HCT116 (cell line): ENCODE measurements around the gene ADGRG1.

Experiments
- EZH2 ChIP-seq: fragments of 200-600 bp; sonication (generic); IDR thresholded peaks from 2 replicates; pipeline ENCODE4 v1.6.1; 2017; ENCODE audit warnings: antibody characterized with exemption, mixed run types
- EZH2phosphoT487 ChIP-seq: fragments of 200-600 bp; IDR thresholded peaks from 2 replicates; pipeline ENCODE4 v1.6.1; 2018; ENCODE audit warnings: antibody characterized with exemption, borderline replicate concordance
- POLR2A ChIP-seq: IDR thresholded peaks from 2 replicates; pipeline ENCODE4 v1.7.0; 2011; ENCODE audit warnings: borderline replicate concordance; ENCODE audit not compliant: insufficient read depth, insufficient read length; ENCODE audit errors: extremely low read depth
- SIN3A ChIP-seq: IDR thresholded peaks from 2 replicates; pipeline ENCODE4 v1.6.1; 2012; ENCODE audit warnings: low read depth
- ZNF274 ChIP-seq: fragments of 200-500 bp; sonication (Bioruptor generic); IDR thresholded peaks from 2 replicates; pipeline ENCODE4 v1.6.1; 2014; ENCODE audit warnings: mild to moderate bottlenecking, low read depth, low read length, inconsistent platforms
- TF ChIP-seq, protein P1 (sequence below): IDR thresholded peaks from 2 replicates; pipeline ENCODE4 v1.6.1; 2012; ENCODE audit warnings: low read depth
- TF ChIP-seq, protein P2 (sequence below), 3 experiments: fragments of 200-600 bp in 1 of 3; sonication (generic) in 1 of 3; IDR thresholded peaks in 2 of 3; conservative IDR thresholded peaks in 1 of 3; 2 replicates each; pipeline ENCODE4 v1.5.1; 2012 to 2017; ENCODE audit warnings: low read depth in 2 of 3, low read length in 2 of 3, antibody characterized with exemption in 1 of 3, borderline replicate concordance in 1 of 3, control low read depth in 1 of 3, mild to moderate bottlenecking in 1 of 3, mixed read lengths in 1 of 3, mixed run types in 1 of 3, moderate library complexity in 1 of 3; ENCODE audit not compliant: insufficient read depth in 1 of 3

DNA sequence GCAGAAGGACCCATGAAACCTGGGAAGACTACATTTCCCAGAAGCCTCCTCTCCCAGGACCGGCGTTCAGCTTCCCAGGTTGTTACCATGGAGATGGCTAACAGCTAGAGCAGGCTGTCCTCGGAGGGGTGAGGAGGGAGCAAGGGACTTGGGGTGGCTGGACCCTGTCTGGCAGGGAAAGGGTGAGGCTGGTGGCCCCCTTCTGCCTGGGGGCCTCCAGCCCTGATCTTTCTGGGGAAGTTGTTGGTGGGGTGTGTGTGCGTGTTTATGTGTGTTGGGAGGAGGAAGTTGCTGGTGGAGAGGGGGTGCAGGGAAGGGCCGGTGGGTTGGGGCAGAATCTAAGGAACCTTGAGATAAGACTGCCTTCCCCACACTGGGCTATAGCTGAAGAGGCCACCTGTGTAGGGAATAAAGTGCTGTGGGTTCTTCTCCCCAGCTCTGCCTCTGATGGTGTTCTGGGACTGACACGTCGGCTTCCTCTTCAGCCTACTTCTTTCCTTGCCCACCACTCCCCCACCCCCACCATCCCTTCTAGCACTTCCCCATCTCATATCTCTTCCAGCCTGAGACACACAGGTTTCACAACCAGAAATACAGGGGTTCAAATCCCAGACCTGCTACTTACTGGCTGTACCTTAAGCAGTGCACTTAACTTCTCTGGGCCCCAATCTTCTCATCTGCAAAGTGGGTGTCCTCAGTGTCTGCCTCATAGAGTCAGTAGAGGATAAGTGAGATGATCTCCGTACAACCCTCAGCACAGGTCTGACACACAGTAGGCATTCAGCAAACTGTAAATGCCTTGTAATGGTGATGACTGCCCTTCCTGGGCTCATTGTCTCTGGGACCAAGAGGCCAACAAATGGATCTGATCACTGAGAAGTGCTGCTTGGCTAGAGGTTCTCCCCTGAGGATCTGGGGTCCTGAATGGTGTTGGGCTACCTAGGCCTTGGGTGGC, 66.6 kb downstream of the ADGRG1 start, which contains the start of gene DRC7:
- TF ChIP-seq, protein P1, sequence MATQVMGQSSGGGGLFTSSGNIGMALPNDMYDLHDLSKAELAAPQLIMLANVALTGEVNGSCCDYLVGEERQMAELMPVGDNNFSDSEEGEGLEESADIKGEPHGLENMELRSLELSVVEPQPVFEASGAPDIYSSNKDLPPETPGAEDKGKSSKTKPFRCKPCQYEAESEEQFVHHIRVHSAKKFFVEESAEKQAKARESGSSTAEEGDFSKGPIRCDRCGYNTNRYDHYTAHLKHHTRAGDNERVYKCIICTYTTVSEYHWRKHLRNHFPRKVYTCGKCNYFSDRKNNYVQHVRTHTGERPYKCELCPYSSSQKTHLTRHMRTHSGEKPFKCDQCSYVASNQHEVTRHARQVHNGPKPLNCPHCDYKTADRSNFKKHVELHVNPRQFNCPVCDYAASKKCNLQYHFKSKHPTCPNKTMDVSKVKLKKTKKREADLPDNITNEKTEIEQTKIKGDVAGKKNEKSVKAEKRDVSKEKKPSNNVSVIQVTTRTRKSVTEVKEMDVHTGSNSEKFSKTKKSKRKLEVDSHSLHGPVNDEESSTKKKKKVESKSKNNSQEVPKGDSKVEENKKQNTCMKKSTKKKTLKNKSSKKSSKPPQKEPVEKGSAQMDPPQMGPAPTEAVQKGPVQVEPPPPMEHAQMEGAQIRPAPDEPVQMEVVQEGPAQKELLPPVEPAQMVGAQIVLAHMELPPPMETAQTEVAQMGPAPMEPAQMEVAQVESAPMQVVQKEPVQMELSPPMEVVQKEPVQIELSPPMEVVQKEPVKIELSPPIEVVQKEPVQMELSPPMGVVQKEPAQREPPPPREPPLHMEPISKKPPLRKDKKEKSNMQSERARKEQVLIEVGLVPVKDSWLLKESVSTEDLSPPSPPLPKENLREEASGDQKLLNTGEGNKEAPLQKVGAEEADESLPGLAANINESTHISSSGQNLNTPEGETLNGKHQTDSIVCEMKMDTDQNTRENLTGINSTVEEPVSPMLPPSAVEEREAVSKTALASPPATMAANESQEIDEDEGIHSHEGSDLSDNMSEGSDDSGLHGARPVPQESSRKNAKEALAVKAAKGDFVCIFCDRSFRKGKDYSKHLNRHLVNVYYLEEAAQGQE, result no peak
- TF ChIP-seq ZNF274, result no peak
- TF ChIP-seq, protein P2, sequence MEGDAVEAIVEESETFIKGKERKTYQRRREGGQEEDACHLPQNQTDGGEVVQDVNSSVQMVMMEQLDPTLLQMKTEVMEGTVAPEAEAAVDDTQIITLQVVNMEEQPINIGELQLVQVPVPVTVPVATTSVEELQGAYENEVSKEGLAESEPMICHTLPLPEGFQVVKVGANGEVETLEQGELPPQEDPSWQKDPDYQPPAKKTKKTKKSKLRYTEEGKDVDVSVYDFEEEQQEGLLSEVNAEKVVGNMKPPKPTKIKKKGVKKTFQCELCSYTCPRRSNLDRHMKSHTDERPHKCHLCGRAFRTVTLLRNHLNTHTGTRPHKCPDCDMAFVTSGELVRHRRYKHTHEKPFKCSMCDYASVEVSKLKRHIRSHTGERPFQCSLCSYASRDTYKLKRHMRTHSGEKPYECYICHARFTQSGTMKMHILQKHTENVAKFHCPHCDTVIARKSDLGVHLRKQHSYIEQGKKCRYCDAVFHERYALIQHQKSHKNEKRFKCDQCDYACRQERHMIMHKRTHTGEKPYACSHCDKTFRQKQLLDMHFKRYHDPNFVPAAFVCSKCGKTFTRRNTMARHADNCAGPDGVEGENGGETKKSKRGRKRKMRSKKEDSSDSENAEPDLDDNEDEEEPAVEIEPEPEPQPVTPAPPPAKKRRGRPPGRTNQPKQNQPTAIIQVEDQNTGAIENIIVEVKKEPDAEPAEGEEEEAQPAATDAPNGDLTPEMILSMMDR (IDR thresholded peaks at IDR 0.05 in 2 of 3, conservative IDR thresholded peaks at IDR 0.05 in 1 of 3; ENCODE audit: borderline replicate concordance in 1 of 3, insufficient read depth in 1 of 3, low read depth in 2 of 3, low read length in 2 of 3), result no peak
- no peak for TF ChIP-seq EZH2
- TF ChIP-seq EZH2phosphoT487, result no peak
- TF ChIP-seq SIN3A, result no peak
- TF ChIP-seq POLR2A, result no peak
